ENCODE results near the gene MKI67.

DNA sequence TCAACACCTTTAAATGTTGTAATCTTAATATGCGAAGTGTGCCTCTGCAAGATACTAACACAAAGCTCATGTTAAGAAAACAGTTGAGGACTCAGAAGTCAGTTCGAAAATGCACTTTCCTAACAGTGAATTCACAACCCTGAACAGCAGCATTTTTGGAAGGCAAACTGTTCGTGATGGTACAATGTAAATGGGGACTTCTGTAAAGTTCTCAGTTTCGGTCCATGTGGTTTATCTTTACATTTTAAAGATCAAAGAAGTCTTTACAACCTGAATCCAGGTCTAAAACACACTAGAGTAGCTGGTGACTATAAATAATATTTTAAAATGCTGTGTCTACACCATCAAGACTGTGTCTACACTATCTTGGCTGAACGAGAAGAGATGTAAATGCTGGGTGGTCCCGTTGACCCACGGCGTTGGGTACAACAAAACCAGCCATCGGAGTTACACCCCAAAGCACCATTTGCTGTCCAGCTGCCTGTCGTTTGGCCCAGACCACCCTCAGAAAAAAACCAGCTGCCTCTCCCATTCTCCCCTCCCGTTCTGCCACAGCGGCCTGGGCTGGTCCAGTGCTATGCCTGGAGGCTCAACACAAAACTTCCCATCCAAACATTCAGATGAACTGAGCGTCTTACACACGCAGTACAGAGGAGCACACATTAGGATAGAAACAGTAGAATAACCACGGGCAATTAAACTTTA is 42.9 kb downstream of the MKI67 start:
- TF ChIP-seq, protein P1, sequence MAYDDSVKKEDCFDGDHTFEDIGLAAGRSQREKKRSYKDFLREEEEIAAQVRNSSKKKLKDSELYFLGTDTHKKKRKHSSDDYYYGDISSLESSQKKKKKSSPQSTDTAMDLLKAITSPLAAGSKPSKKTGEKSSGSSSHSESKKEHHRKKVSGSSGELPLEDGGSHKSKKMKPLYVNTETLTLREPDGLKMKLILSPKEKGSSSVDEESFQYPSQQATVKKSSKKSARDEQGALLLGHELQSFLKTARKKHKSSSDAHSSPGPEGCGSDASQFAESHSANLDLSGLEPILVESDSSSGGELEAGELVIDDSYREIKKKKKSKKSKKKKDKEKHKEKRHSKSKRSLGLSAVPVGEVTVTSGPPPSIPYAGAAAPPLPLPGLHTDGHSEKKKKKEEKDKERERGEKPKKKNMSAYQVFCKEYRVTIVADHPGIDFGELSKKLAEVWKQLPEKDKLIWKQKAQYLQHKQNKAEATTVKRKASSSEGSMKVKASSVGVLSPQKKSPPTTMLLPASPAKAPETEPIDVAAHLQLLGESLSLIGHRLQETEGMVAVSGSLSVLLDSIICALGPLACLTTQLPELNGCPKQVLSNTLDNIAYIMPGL (CRISPR knock-in tag; IDR thresholded peaks at IDR 0.05; ENCODE audit: borderline replicate concordance in 1 of 2, low read depth in 1 of 2), result no peak
- TF ChIP-seq ZIK1 (CRISPR knock-in tag; IDR thresholded peaks at IDR 0.05; ENCODE audit: borderline replicate concordance, low read depth), result no peak
- TF ChIP-seq, protein P2, sequence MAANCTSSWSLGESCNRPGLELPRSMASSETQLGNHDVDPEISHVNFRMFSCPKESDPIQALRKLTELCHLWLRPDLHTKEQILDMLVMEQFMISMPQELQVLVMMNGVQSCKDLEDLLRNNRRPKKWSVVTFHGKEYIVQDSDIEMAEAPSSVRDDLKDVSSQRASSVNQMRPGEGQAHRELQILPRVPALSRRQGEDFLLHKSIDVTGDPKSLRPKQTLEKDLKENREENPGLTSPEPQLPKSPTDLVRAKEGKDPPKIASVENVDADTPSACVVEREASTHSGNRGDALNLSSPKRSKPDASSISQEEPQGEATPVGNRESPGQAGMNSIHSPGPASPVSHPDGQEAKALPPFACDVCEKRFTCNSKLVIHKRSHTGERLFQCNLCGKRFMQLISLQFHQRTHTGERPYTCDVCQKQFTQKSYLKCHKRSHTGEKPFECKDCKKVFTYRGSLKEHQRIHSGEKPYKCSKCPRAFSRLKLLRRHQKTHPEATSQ (CRISPR knock-in tag; IDR thresholded peaks at IDR 0.05; ENCODE audit: borderline replicate concordance), result no peak
- TF ChIP-seq, protein P3, sequence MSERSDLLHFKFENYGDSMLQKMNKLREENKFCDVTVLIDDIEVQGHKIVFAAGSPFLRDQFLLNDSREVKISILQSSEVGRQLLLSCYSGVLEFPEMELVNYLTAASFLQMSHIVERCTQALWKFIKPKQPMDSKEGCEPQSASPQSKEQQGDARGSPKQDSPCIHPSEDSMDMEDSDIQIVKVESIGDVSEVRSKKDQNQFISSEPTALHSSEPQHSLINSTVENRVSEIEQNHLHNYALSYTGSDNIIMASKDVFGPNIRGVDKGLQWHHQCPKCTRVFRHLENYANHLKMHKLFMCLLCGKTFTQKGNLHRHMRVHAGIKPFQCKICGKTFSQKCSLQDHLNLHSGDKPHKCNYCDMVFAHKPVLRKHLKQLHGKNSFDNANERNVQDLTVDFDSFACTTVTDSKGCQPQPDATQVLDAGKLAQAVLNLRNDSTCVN (CRISPR knock-in tag; IDR thresholded peaks at IDR 0.05; ENCODE audit: borderline replicate concordance), result no peak
- TF ChIP-seq ZNF263 (CRISPR knock-in tag; IDR thresholded peaks at IDR 0.05), result no peak
- TF ChIP-seq, protein P4, sequence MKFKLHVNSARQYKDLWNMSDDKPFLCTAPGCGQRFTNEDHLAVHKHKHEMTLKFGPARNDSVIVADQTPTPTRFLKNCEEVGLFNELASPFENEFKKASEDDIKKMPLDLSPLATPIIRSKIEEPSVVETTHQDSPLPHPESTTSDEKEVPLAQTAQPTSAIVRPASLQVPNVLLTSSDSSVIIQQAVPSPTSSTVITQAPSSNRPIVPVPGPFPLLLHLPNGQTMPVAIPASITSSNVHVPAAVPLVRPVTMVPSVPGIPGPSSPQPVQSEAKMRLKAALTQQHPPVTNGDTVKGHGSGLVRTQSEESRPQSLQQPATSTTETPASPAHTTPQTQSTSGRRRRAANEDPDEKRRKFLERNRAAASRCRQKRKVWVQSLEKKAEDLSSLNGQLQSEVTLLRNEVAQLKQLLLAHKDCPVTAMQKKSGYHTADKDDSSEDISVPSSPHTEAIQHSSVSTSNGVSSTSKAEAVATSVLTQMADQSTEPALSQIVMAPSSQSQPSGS (CRISPR knock-in tag; IDR thresholded peaks at IDR 0.05), result no peak
- TF ChIP-seq, protein P5, sequence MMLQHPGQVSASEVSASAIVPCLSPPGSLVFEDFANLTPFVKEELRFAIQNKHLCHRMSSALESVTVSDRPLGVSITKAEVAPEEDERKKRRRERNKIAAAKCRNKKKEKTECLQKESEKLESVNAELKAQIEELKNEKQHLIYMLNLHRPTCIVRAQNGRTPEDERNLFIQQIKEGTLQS (CRISPR knock-in tag; IDR thresholded peaks at IDR 0.05), result no peak
- TF ChIP-seq, protein P6, sequence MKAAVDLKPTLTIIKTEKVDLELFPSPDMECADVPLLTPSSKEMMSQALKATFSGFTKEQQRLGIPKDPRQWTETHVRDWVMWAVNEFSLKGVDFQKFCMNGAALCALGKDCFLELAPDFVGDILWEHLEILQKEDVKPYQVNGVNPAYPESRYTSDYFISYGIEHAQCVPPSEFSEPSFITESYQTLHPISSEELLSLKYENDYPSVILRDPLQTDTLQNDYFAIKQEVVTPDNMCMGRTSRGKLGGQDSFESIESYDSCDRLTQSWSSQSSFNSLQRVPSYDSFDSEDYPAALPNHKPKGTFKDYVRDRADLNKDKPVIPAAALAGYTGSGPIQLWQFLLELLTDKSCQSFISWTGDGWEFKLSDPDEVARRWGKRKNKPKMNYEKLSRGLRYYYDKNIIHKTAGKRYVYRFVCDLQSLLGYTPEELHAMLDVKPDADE (CRISPR knock-in tag; IDR thresholded peaks at IDR 0.05), result no peak
- no peak for TF ChIP-seq PHF21A (CRISPR knock-in tag; IDR thresholded peaks at IDR 0.05)
- no peak for TF ChIP-seq ATF1 (CRISPR knock-in tag; IDR thresholded peaks at IDR 0.05)
- TF ChIP-seq SRF (IDR thresholded peaks at IDR 0.05; ENCODE audit: low read depth, low read length), result no peak
